ENCODE results near the gene NTHL1.

- TF ChIP-seq POLR2AphosphoS5 (IDR thresholded peaks at IDR 0.05; ENCODE audit: borderline replicate concordance, low read depth, low read length) = no peak
- TF ChIP-seq EZH2 (IDR thresholded peaks at IDR 0.05) = no peak
- TF ChIP-seq FOXP2 (optimal IDR thresholded peaks at IDR 0.05; ENCODE audit: control extremely low read depth, extremely low read length, insufficient read depth) = no peak
Observed at GRCh38 chr16:1991135-1991551, 56.5 kb downstream of the NTHL1 start.

Data from SK-N-MC (cell line).